CD14-positive monocyte (primary cell): Measurements from ENCODE around the gene ATP7A. TPM values are rescaled to one million over a fixed set of nuclear protein-coding genes. Genes with fewer than 3 reads are reported as not detected.

Experiments used
- DNase-seq, 3 donors: peaks; one replicate each; pipeline ENCODE4 v3.0.0-alpha.2; 2011 to 2022
- H2AFZ ChIP-seq: 2 replicates; pipeline ENCODE4 v1.6.0; 2012; ENCODE audit warnings: mild to moderate bottlenecking, low read depth, low read length, inconsistent platforms; ENCODE audit not compliant: insufficient read depth, poor library complexity, severe bottlenecking
- H3K27ac ChIP-seq, 2 donors: 1 replicate in 1 of 2; 2 replicates in 1 of 2; pipeline ENCODE4 v1.5.1; 2012 to 2013; ENCODE audit warnings: low read length in 2 of 2, control low read depth in 1 of 2, inconsistent platforms in 1 of 2, low read depth in 1 of 2, mild to moderate bottlenecking in 1 of 2
- H3K27me3 ChIP-seq, 2 donors: one replicate each; pipeline versions ENCODE4 v1.6.0 to v1.6.1; 2011 to 2013; ENCODE audit warnings: low read length in 2 of 2; ENCODE audit not compliant: control insufficient read depth in 2 of 2, insufficient read depth in 2 of 2
- H3K36me3 ChIP-seq, 2 donors: replicated peaks in 1 of 2; 1 replicate in 1 of 2; 2 replicates in 1 of 2; pipeline versions ENCODE4 v1.5.1 to v1.6.1; 2012 to 2013; ENCODE audit warnings: low read length in 2 of 2, control low read depth in 1 of 2, inconsistent platforms in 1 of 2, mild to moderate bottlenecking in 1 of 2; ENCODE audit not compliant: insufficient read depth in 2 of 2, control insufficient read depth in 1 of 2
- H3K4me1 ChIP-seq, 2 donors: 1 replicate in 1 of 2; 2 replicates in 1 of 2; pipeline versions ENCODE4 v1.5.1 to v1.6.1; 2012 to 2013; ENCODE audit warnings: low read length in 2 of 2, control low read depth in 1 of 2, inconsistent platforms in 1 of 2, mild to moderate bottlenecking in 1 of 2, moderate library complexity in 1 of 2; ENCODE audit not compliant: insufficient read depth in 2 of 2, control insufficient read depth in 1 of 2
- H3K4me2 ChIP-seq: replicated peaks from 2 replicates; pipeline ENCODE3; 2012; ENCODE audit warnings: low read length, moderate library complexity, mild to moderate bottlenecking; ENCODE audit not compliant: poor library complexity, severe bottlenecking; ENCODE audit errors: extremely low read depth
- H3K4me3 ChIP-seq, 3 experiments: fragments of 200-600 bp in 1 of 3; sonication (generic) in 1 of 3; replicated peaks in 1 of 3; 1 replicate in 2 of 3; 2 replicates in 1 of 3; pipeline ENCODE4 v1.5.1; 2011 to 2013; ENCODE audit warnings: low read length in 3 of 3, mild to moderate bottlenecking in 3 of 3, control low read depth in 2 of 3, low read depth in 2 of 3, inconsistent platforms in 1 of 3, moderate library complexity in 1 of 3
- H3K79me2 ChIP-seq: 2 replicates; pipeline ENCODE4 v1.6.0; 2012; ENCODE audit warnings: mild to moderate bottlenecking, control low read depth, inconsistent platforms, low read length, moderate library complexity; ENCODE audit not compliant: insufficient read depth
- H3K9ac ChIP-seq: 2 replicates; pipeline ENCODE4 v1.6.0; 2017; ENCODE audit warnings: low read length, mild to moderate bottlenecking; ENCODE audit not compliant: insufficient read depth, poor library complexity, severe bottlenecking
- H3K9me3 ChIP-seq, 2 donors: replicated peaks in 1 of 2; 1 replicate in 1 of 2; 2 replicates in 1 of 2; pipeline versions ENCODE4 v1.5.1 to v1.6.1; 2012 to 2013; ENCODE audit warnings: low read length in 2 of 2, control low read depth in 1 of 2; ENCODE audit not compliant: control insufficient read depth in 1 of 2, insufficient read depth in 1 of 2
- H4K20me1 ChIP-seq: 2 replicates; pipeline ENCODE4 v1.6.0; 2012; ENCODE audit warnings: mild to moderate bottlenecking, low read length, control low read depth, moderate library complexity; ENCODE audit not compliant: insufficient read depth
- H3K27ac Mint-ChIP-seq, 7 donors: one replicate each; pipeline ENCODE4 v1.8.0; 2020; ENCODE audit warnings: mild to moderate bottlenecking in 7 of 7, mixed read lengths in 7 of 7, moderate library complexity in 6 of 7, inconsistent platforms in 2 of 7
- H3K27me3 Mint-ChIP-seq, 3 donors: one replicate each; pipeline ENCODE4 v1.8.0; 2021 to 2022; ENCODE audit warnings: low read depth in 3 of 3, mild to moderate bottlenecking in 3 of 3, mixed read lengths in 3 of 3, moderate library complexity in 3 of 3, inconsistent platforms in 1 of 3
- H3K36me3 Mint-ChIP-seq, 2 donors: one replicate each; pipeline ENCODE4 v1.8.0; 2020; ENCODE audit warnings: mixed read lengths in 2 of 2, inconsistent platforms in 1 of 2, mild to moderate bottlenecking in 1 of 2
- H3K4me1 Mint-ChIP-seq: one replicate; pipeline ENCODE4 v1.8.0; 2020; ENCODE audit warnings: mild to moderate bottlenecking, mixed read lengths
- H3K4me3 Mint-ChIP-seq, 2 donors: one replicate each; pipeline ENCODE4 v1.8.0; 2020; ENCODE audit warnings: mild to moderate bottlenecking in 2 of 2, mixed read lengths in 2 of 2, moderate library complexity in 1 of 2
- H3K9me3 Mint-ChIP-seq, 7 donors: one replicate each; pipeline ENCODE4 v1.8.0; 2020 to 2022; ENCODE audit warnings: mixed read lengths in 7 of 7, mild to moderate bottlenecking in 6 of 7, moderate library complexity in 6 of 7, inconsistent platforms in 2 of 7
- CTCF ChIP-seq: fragments of 200-600 bp; IDR thresholded peaks from one replicate; pipeline ENCODE4 v1.8.0; 2022; ENCODE audit warnings: antibody characterized with exemption, mild to moderate bottlenecking
- WGBS: methylation state at CpG from one replicate; pipeline ENCODE4 v1.1.5; 2013; ENCODE audit warnings: missing lambda C conversion rate; ENCODE audit not compliant: insufficient coverage; 5-methylcytosine and 5-hydroxymethylcytosine counted together
- intact Hi-C, 2 donors: fragments of 100-400 bp; cut with micrococcal nuclease; formaldehyde crosslinking; loops; one replicate each; pipeline versions ENCODE4 v1.15.0 to v1.15.1; 2023
- polyA plus RNA-seq, 3 donors: library from polyadenylated mRNA; depleted of rRNA in 1 of 3; unstranded in 2 of 3; stranded (reverse) in 1 of 3; fragments of 300-500 nt in 2 of 3; fragments of >200 nt in 1 of 3; fragmentation: Illumina TruSeq in 2 of 3; gene quantifications; 1 replicate in 2 of 3; 2 replicates in 1 of 3; pipeline ENCODE4 v1.2.3, GENCODE V29; 2012 to 2021
- small RNA-seq: library from RNA; depleted of rRNA; stranded (forward); fragments of <200 nt; gene quantifications from one replicate; pipeline ENCODE3, GENCODE V24; 2012; ENCODE audit warnings: low read depth; ENCODE audit not compliant: insufficient read length

Gene ATP7A
- polyA plus RNA-seq, 3 donors, result 2.3 to 3.8 (median 2.8) TPM

GRCh38 chrX:78092296-78092695 lies 181.8 kb downstream of the ATP7A start:
- H3K36me3 Mint-ChIP-seq, result no peaks in the 10 kb centered on the region
- peaks cover 3% of the 10 kb centered on the region for H3K4me1 Mint-ChIP-seq
- H3K27ac Mint-ChIP-seq, result no peak overlapping the region
- Histone ChIP-seq H3K4me2 (no peak overlapping the region), H3K4me1 (no peaks in the 10 kb centered on the region), H3K9ac (no peak overlapping the region), H3K27ac (no peak overlapping the region), H3K36me3 (no peaks in the 10 kb centered on the region), H3K4me3 (no peak overlapping the region), H2AFZ (no peak overlapping the region), H3K9me3 (no peaks in the 10 kb centered on the region), H4K20me1 (no peaks in the 10 kb centered on the region), H3K27me3 (no peaks in the 10 kb centered on the region), H3K79me2 (no peaks in the 10 kb centered on the region)
- TF ChIP-seq CTCF, result peak; percentile 29
- DNase-seq, result peak in 2 of 3 donors; percentile 4 to 12
- H3K9me3 Mint-ChIP-seq, result peaks cover 0 to 4% (median 2%) of the 10 kb centered on the region in 7 donors
- intact Hi-C loops, result no loop called here
- WGBS, result 40% methylated on average over 1 of the region's 2 CpGs
- H3K27me3 Mint-ChIP-seq, result peaks cover 0 to 6% (median 2%) of the 10 kb centered on the region in 3 donors
- no peak overlapping the region for H3K4me3 Mint-ChIP-seq

- H3K9me3 Mint-ChIP-seq, result peaks cover 0 to 4% (median 2%) of the 10 kb centered on the region in 7 donors
- H3K4me2 ChIP-seq, result no peak overlapping the region
- no peaks in the 10 kb centered on the region for H4K20me1 ChIP-seq
- no peak overlapping the region for H3K27ac Mint-ChIP-seq
- DNase-seq, result no peak
- H3K9me3 ChIP-seq, result no peaks in the 10 kb centered on the region
- peaks cover 7% of the 10 kb centered on the region for H3K4me1 Mint-ChIP-seq
- H2AFZ ChIP-seq, result no peak overlapping the region
- H3K27me3 Mint-ChIP-seq, result peaks cover 0 to 4% (median 0%) of the 10 kb centered on the region in 3 donors
- no peaks in the 10 kb centered on the region for H3K27me3 ChIP-seq
- H3K27ac ChIP-seq, result no peak overlapping the region
- peaks cover 4% of the 10 kb centered on the region for H3K79me2 ChIP-seq
- H3K36me3 Mint-ChIP-seq, result no peaks in the 10 kb centered on the region
- no peak overlapping the region for H3K9ac ChIP-seq
- no peak overlapping the region for H3K4me3 Mint-ChIP-seq
- H3K36me3 ChIP-seq, result no peaks in the 10 kb centered on the region
- H3K4me3 ChIP-seq, result no peak overlapping the region
- no peak for TF ChIP-seq CTCF
- peaks cover 3% of the 10 kb centered on the region in 2 donors for H3K4me1 ChIP-seq
- intact Hi-C loops, result no loop called here
These were observed 187.6 kb downstream of the ATP7A start for GRCh38 chrX:78098108-78098507.

Small RNAs within 50 kb of the gene (small RNA-seq; reads per million reads assigned to genes)
- gene RN7SL460P, result not detected

Other genes starting within 250 kb of the ATP7A start
- 10 to 100 TPM in 2 of 3 donors, 1 to 10 TPM in 1; 8.6 to 18.3 (median 17.3) TPM for gene ATRX, start 124.5 kb upstream of the ATP7A start, polyA plus RNA-seq
- gene MAGT1, start 15.3 kb upstream of the ATP7A start, polyA plus RNA-seq, result 10 to 100 TPM; 18.0 to 29.3 (median 20.0) TPM
- gene COX7B, start 11.2 kb upstream of the ATP7A start, polyA plus RNA-seq, result 100 to 1,000 TPM; 444 to 560 (median 526) TPM
- gene PGAM4, start 58.9 kb downstream of the ATP7A start, polyA plus RNA-seq, result not detected
- gene PGK1, start 193.6 kb downstream of the ATP7A start, polyA plus RNA-seq, result 1,000 to 10,000 TPM in 1 of 3 donors, 100 to 1,000 TPM in 2; 292 to 1,007 (median 923) TPM
- gene TAF9B, start 229.0 kb downstream of the ATP7A start, polyA plus RNA-seq, result 1 to 10 TPM; 2.1 to 8.0 (median 7.1) TPM